ENCODE results near the gene ACP1.

The ACP1 gene

GRCh38 chr2:286774-287392 is 22.1 kb downstream of the ACP1 start:
- peaks cover 28% of the 10 kb centered on the region for H3K4me1 ChIP-seq (ENCODE audit: control insufficient read depth, insufficient read depth, low read length)
- WGBS, 2 experiments: 2% methylated on average over 20 of the region's 20 CpGs
- peaks cover 2% of the 10 kb centered on the region for H3K36me3 ChIP-seq (ENCODE audit: control insufficient read depth, insufficient read depth, low read length)
- H3K27me3 ChIP-seq (ENCODE audit: control insufficient read depth, insufficient read depth, low read length, poor library complexity, severe bottlenecking): peaks cover 71% of the 10 kb centered on the region
- H3K9me3 ChIP-seq (ENCODE audit: control insufficient read depth, low read length): no peaks in the 10 kb centered on the region
- H3K27ac ChIP-seq (ENCODE audit: insufficient read depth, low read depth, low read length, poor library complexity, severe bottlenecking): no peak overlapping the region
- no peak overlapping the region for H3K4me3 ChIP-seq (ENCODE audit: insufficient read depth, low read depth, low read length)

DNA sequence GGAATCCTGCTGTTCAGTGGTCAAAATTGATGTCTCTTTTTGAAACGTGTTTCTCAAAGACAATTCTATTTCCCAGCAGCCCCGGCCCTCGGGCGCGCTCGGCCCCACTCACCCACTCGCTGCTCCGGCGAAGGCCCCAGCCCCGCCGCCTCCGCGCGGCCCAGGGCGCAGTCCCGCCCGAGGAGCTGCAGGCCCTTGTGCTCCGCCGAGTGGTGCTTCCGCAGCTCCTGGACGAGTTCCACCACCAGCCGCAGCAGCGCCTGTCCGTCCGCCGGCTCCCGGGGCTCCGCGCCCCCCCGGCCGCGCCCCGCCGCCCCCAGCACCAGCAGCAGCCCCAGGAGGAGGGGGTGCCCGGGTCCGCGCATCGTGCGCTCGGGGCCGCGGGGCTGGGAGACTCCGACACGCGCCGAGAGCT is 22.7 kb downstream of the ACP1 start:
- 0 to 1% methylated on average over 44 to 46 of the region's 46 CpGs for whole genome bisulfite sequencing, 2 experiments
- Histone ChIP-seq H3K4me3 (ENCODE audit: insufficient read depth, low read depth, low read length) (peak overlapping the region; percentile 28), H3K9me3 (ENCODE audit: control insufficient read depth, low read length) (no peaks in the 10 kb centered on the region), H3K27me3 (ENCODE audit: control insufficient read depth, insufficient read depth, low read length, poor library complexity, severe bottlenecking) (peaks cover 71% of the 10 kb centered on the region), H3K4me1 (ENCODE audit: control insufficient read depth, insufficient read depth, low read length) (peaks cover 28% of the 10 kb centered on the region), H3K27ac (ENCODE audit: insufficient read depth, low read depth, low read length, poor library complexity, severe bottlenecking) (no peak overlapping the region), H3K36me3 (ENCODE audit: control insufficient read depth, insufficient read depth, low read length) (no peaks in the 10 kb centered on the region)

DNA sequence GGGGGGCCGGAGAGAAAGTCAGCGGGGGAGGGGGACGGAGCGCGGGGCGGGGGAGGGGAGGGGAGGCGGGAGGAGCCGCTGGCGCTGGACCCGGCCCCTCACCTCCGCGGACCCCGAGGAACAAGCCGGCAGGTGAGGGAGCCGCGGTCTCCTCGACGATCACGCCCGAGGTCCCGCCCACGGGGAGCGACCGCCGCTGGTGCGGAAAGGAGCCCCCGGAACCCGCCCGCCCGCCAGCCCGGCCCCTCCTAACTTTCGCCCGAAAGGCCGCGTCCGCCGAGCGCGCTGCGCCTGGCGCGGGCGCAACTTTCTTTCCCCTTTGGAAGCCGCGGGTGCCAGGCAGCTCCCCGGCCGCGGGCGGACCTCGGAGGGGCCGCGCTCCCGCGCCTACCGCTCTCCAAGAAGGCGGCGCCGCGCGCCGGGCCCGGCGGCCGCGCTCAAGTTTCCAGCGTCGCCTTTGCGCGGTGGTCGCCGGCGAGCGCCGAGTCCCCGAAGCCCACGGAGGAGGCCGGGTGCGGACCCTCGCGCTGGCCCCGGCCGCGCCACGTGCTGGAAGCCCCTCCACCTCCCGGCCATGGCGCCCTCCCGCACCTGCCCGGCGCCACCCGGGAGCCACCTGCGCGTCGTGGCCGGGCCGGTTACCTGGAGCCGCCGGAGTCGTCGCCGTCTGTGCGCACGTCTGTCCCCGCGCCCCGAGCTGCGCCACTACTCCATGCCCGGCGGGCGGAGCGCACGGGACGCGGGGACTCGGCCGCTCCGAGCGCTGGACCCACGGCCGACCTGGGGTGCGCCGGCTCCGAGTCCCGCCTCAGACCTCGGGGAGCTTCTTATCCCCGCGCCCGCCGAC is 23.4 kb downstream of the ACP1 start, which contains the start of gene ALKAL2:
ALKAL2 (minus strand) TSS at position 181 of the 847 bp plus-strand sequence. CDS start 256 bp downstream, outside the sequence.
- Histone ChIP-seq H3K4me3 (ENCODE audit: insufficient read depth, low read depth, low read length) (peak within 1 kb of the TSS; percentile 28), H3K9me3 (ENCODE audit: control insufficient read depth, low read length) (no peaks in the 10 kb centered on the region), H3K4me1 (ENCODE audit: control insufficient read depth, insufficient read depth, low read length) (peaks cover 28% of the 10 kb centered on the region), H3K36me3 (ENCODE audit: control insufficient read depth, insufficient read depth, low read length) (no peaks in the 10 kb centered on the region), H3K27ac (ENCODE audit: insufficient read depth, low read depth, low read length, poor library complexity, severe bottlenecking) (no peak within 1 kb of the TSS), H3K27me3 (ENCODE audit: control insufficient read depth, insufficient read depth, low read length, poor library complexity, severe bottlenecking) (peaks cover 71% of the 10 kb centered on the region)
- 1% methylated on average over 128 of the region's 128 CpGs for WGBS, 2 experiments

DNA sequence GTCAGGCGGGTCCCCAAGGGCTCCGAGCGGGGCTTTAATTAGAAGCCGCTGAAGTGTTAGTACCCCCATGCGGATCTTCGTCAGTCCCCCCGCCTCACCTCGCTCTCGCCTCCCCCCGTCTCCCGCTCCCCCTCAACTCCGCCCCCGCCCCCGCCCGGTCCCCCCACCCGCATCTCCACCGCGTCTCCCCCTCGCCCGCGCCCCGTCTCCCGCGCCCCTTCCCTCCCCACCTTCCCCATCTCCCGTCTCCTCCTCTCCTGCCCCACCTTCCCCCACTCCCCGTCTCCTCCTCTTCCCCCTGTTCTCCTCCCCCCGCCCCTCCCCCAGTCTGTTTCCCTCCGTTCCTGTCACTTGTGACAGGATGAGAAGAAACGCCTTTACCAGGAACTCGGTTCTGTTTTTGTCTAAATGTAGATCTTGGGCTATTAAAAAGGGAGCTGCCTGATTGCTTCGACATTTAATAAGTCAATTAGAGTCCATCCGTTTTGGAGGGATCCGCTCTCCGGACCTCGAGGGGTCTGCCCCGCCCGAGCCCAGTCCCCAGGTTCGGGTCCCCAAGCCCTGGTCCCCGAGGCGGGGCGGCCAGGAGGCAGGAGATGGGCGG is 24.1 kb downstream of the ACP1 start:
- peak overlapping the region; percentile 21 for H3K4me3 ChIP-seq (ENCODE audit: insufficient read depth, low read depth, low read length)

DNA sequence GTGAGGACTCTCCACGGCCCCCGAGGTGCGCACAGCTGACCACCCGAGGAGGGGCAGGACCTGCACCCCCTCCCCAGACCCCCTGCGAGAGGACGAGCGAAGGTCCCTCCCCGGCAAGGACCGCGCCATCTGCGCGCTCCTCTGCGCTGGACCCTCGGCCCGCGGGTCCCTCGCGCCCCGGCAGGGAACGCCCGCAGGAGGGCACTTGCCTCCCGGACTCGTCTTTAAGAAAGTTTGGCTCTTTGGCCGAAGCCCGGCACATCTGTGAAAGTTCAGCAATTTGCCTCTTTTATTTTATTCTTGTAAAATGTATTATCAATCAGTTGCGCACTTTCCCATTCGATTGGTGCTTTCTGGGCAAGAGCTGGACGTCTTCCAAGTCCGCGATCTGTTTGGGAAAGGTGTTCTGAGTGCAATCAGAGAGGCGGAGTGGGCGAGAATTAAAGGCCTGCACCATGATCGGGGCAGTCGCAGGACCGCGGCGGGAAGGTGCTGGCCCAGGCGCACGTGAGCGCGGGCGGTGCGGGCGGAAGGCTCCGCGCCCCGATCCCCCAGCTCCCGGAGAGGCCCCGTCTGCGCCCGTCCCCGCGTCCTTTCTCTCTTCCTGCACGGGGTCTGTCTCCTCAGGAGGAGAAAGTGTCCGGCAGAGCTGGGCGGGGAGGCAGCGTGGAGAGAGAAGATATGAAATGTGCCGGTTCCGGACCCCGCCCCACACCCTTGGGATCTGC is 24.8 kb downstream of the ACP1 start:
- H3K9me3 ChIP-seq (ENCODE audit: control insufficient read depth, low read length): no peaks in the 10 kb centered on the region
- H3K27me3 ChIP-seq (ENCODE audit: control insufficient read depth, insufficient read depth, low read length, poor library complexity, severe bottlenecking): peaks cover 70% of the 10 kb centered on the region
- H3K4me3 ChIP-seq (ENCODE audit: insufficient read depth, low read depth, low read length): peak overlapping the region; percentile 21
- no peak overlapping the region for H3K27ac ChIP-seq (ENCODE audit: insufficient read depth, low read depth, low read length, poor library complexity, severe bottlenecking)
- H3K4me1 ChIP-seq (ENCODE audit: control insufficient read depth, insufficient read depth, low read length): peaks cover 22% of the 10 kb centered on the region
- H3K36me3 ChIP-seq (ENCODE audit: control insufficient read depth, insufficient read depth, low read length): no peaks in the 10 kb centered on the region
- 1 to 2% methylated on average over 58 to 60 of the region's 60 CpGs for WGBS, 2 experiments

More for the DNA sequence above, 24.1 kb downstream of the ACP1 start:
- Histone ChIP-seq H3K27me3 (ENCODE audit: control insufficient read depth, insufficient read depth, low read length, poor library complexity, severe bottlenecking) (peaks cover 71% of the 10 kb centered on the region), H3K36me3 (ENCODE audit: control insufficient read depth, insufficient read depth, low read length) (no peaks in the 10 kb centered on the region), H3K27ac (ENCODE audit: insufficient read depth, low read depth, low read length, poor library complexity, severe bottlenecking) (no peak overlapping the region), H3K4me1 (ENCODE audit: control insufficient read depth, insufficient read depth, low read length) (peaks cover 28% of the 10 kb centered on the region), H3K9me3 (ENCODE audit: control insufficient read depth, low read length) (no peaks in the 10 kb centered on the region)
- 1% methylated on average over 28 to 32 of the region's 42 CpGs for WGBS, 2 experiments

DNA sequence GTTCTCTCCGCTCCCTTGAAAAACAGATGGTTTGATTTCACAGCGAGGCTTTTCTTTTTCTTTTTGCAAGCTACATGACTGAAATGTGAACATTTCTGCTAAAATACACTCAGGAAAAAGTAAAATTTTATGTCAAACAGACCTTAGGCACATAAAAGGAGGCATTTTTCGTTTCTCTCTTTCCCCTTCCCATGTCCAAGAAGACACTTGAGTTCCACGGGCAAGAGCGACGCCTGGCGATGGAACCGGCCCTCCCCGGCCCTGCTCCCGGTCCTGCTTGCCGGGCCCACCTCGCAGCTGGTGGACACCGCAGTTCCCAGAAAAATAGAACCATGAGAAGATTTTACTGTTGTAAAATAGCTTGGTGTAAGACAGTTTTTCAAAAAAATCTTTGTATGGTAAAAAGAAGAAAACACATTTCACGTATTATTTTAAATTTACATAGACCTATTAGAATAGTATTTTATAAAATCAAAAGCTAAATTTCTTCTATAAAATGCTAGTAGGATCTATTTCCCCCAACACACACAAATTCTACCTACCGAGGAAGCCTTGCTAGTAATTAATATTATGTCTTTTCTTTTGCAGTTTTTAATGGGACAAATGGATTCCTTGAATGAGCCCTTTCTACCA is 25.5 kb downstream of the ACP1 start:
- H3K9me3 ChIP-seq (ENCODE audit: control insufficient read depth, low read length): no peaks in the 10 kb centered on the region
- H3K36me3 ChIP-seq (ENCODE audit: control insufficient read depth, insufficient read depth, low read length): no peaks in the 10 kb centered on the region
- H3K4me1 ChIP-seq (ENCODE audit: control insufficient read depth, insufficient read depth, low read length): peaks cover 15% of the 10 kb centered on the region
- WGBS, 2 experiments: 3 to 4% methylated on average over 13 of the region's 15 CpGs
- peak overlapping the region; percentile 21 for H3K4me3 ChIP-seq (ENCODE audit: insufficient read depth, low read depth, low read length)
- no peak overlapping the region for H3K27ac ChIP-seq (ENCODE audit: insufficient read depth, low read depth, low read length, poor library complexity, severe bottlenecking)
- peaks cover 64% of the 10 kb centered on the region for H3K27me3 ChIP-seq (ENCODE audit: control insufficient read depth, insufficient read depth, low read length, poor library complexity, severe bottlenecking)

DNA sequence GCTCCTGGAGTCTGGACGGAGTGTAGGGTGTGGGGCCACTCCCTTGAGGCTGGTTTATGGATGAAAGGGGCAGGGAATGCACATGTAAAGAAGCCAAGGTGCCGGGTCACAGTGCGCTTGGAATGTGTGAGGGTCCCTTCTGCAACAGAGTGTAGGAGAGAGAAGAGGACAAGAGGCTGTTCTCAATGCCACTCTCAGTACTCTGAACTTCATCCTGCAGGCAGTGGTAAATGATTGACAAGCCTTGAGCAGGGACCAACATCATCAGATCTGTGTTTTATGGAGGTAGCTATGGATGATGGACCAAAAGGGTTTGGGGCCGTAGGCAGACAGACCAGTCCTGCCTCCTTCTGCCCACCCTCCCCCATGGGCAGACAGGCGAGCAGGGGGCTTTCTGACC is 30.3 kb downstream of the ACP1 start:
- H3K4me1 ChIP-seq (ENCODE audit: control insufficient read depth, insufficient read depth, low read length): no peaks in the 10 kb centered on the region
- no peak overlapping the region for H3K27ac ChIP-seq (ENCODE audit: insufficient read depth, low read depth, low read length, poor library complexity, severe bottlenecking)
- WGBS, 2 experiments: 87 to 90% methylated on average over 5 of the region's 5 CpGs
- H3K4me3 ChIP-seq (ENCODE audit: insufficient read depth, low read depth, low read length): no peak overlapping the region
- H3K9me3 ChIP-seq (ENCODE audit: control insufficient read depth, low read length): no peaks in the 10 kb centered on the region
- H3K27me3 ChIP-seq (ENCODE audit: control insufficient read depth, insufficient read depth, low read length, poor library complexity, severe bottlenecking): peaks cover 15% of the 10 kb centered on the region
- H3K36me3 ChIP-seq (ENCODE audit: control insufficient read depth, insufficient read depth, low read length): no peaks in the 10 kb centered on the region

DNA sequence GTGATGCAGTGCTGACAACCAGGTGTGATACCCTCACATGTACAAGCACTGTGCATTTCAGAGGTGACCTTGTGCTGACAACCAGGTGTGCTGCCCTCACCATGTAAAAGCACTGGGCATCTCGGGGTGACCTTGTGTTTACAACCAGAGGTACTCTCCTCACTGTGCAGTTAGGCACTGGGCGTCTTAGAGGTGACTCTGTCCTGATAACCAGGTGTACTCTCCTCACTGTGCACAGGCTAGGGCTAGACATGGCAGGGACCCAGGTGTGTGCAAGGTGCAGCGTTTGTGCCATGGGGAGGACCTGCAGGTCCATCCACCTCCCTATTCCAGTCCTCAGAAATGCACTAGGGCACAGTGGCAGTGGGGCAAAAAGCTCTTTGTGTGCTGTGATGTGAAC is 31.6 kb downstream of the ACP1 start:
- no peaks in the 10 kb centered on the region for H3K9me3 ChIP-seq (ENCODE audit: control insufficient read depth, low read length)
- H3K4me3 ChIP-seq (ENCODE audit: insufficient read depth, low read depth, low read length): no peak overlapping the region
- 87 to 91% methylated on average over 3 of the region's 3 CpGs for WGBS, 2 experiments
- no peaks in the 10 kb centered on the region for H3K4me1 ChIP-seq (ENCODE audit: control insufficient read depth, insufficient read depth, low read length)
- H3K27ac ChIP-seq (ENCODE audit: insufficient read depth, low read depth, low read length, poor library complexity, severe bottlenecking): no peak overlapping the region
- H3K36me3 ChIP-seq (ENCODE audit: control insufficient read depth, insufficient read depth, low read length): no peaks in the 10 kb centered on the region
- H3K27me3 ChIP-seq (ENCODE audit: control insufficient read depth, insufficient read depth, low read length, poor library complexity, severe bottlenecking): peaks cover 4% of the 10 kb centered on the region

DNA sequence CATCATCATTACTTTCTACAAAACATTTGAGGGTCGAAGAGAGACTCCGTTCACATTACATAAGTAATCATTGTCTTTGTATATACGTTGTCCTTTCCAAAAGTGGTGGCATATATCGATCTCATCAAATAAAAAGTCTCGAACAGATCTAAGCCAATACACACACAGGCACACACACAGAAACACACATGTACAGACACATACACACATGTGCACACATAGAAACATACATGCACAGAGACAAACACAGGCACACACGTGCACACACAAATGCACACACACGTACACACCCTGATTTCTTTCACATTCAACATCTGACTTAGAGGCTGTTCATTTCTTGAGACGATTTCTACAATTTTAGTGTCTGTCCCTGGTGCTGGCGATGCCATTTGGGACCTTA is 40.6 kb downstream of the ACP1 start:
- H3K4me3 ChIP-seq (ENCODE audit: insufficient read depth, low read depth, low read length): no peak overlapping the region
- H3K27ac ChIP-seq (ENCODE audit: insufficient read depth, low read depth, low read length, poor library complexity, severe bottlenecking): no peak overlapping the region
- no peaks in the 10 kb centered on the region for H3K36me3 ChIP-seq (ENCODE audit: control insufficient read depth, insufficient read depth, low read length)
- no peaks in the 10 kb centered on the region for H3K9me3 ChIP-seq (ENCODE audit: control insufficient read depth, low read length)
- H3K4me1 ChIP-seq (ENCODE audit: control insufficient read depth, insufficient read depth, low read length): peaks cover 16% of the 10 kb centered on the region
- no peaks in the 10 kb centered on the region for H3K27me3 ChIP-seq (ENCODE audit: control insufficient read depth, insufficient read depth, low read length, poor library complexity, severe bottlenecking)
- WGBS, 2 experiments: 87 to 89% methylated on average over 9 of the region's 9 CpGs

Measured in ectodermal cell (in vitro differentiated cells).